ENCODE results near the gene MSTO1.
"Not testable (repeated sequence)": the region's sequence is repeated elsewhere in the genome, so short reads cannot be mapped to it uniquely, and the experiment has no call there.

Gene MSTO1

GRCh38 chr1:155622191-155622590 lies 12.2 kb downstream of the MSTO1 start:
- DNase-seq = no peak

- no peak for DNase-seq
Measured at GRCh38 chr1:155623357-155623756, 13.3 kb downstream of the MSTO1 start.

GRCh38 chr1:155626428-155626827 lies 16.4 kb downstream of the MSTO1 start:
- not testable (repeated sequence) for DNase-seq

GRCh38 chr1:155636397-155637153 lies 26.6 kb downstream of the MSTO1 start:
- no peak for DNase-seq

- DNase-seq = no peak
Measured at GRCh38 chr1:155640367-155640766, 30.3 kb downstream of the MSTO1 start.

GRCh38 chr1:155642559-155643180 lies 32.7 kb downstream of the MSTO1 start:
- not testable (repeated sequence) for DNase-seq

- DNase-seq = no peak
Measured at GRCh38 chr1:155643230-155643629, 33.2 kb downstream of the MSTO1 start.

GRCh38 chr1:155645034-155645598 lies 35.1 kb downstream of the MSTO1 start:
- no peak for DNase-seq

- no peak for DNase-seq
Measured at GRCh38 chr1:155645648-155646047, 35.6 kb downstream of the MSTO1 start.

GRCh38 chr1:155646307-155646706 lies 36.3 kb downstream of the MSTO1 start:
- no peak for DNase-seq

GRCh38 chr1:155648207-155649147 lies 38.5 kb downstream of the MSTO1 start:
- peak in 1 of 2 donors; percentile 33 for DNase-seq

- DNase-seq = no peak
Measured at GRCh38 chr1:155649676-155650075, 39.7 kb downstream of the MSTO1 start.

- no peak for DNase-seq
Measured at GRCh38 chr1:155650231-155650757, 40.3 kb downstream of the MSTO1 start.

GRCh38 chr1:155651861-155652661 lies 42.0 kb downstream of the MSTO1 start:
- DNase-seq = no peak

- DNase-seq = no peak
Measured at GRCh38 chr1:155652951-155653350, 42.9 kb downstream of the MSTO1 start.

- DNase-seq = no peak
Measured at GRCh38 chr1:155657463-155657862, 47.4 kb downstream of the MSTO1 start.

- DNase-seq = not testable (repeated sequence)
Measured at GRCh38 chr1:155661239-155661638, 51.2 kb downstream of the MSTO1 start.
